Measurements from ENCODE around the gene NKAIN2.
"Not testable (repeated sequence)": the region's sequence is repeated elsewhere in the genome, so short reads cannot be mapped to it uniquely, and the experiment has no call there.

NKAIN2 gene

DNA sequence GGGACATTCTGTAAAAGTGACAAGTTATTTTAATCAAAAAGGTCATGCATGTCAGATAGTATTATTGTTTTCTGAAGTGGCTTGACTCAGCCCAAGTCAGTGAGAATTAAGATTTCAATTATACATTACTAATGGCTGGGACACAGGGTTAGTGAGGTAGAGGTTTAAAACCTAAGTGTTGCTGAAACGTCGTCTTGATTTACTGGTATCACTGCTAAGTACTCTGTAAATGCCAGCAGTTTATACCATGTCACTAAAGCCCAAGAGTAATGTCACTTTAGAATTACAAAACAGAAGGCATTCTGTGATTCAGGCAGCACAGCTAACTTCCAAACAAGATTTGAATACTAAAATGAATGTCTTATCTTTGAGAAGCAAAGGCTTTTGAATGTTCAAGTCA, 176.6 kb downstream of the NKAIN2 start:
- Histone ChIP-seq H3K9me3 (ENCODE audit: control insufficient read depth in 1 of 2, low read length in 2 of 2) (no peaks in the 10 kb centered on the region), H3K9ac (ENCODE audit: low read depth in 1 of 2, low read length in 2 of 2) (no peak overlapping the region), H3K36me3 (ENCODE audit: control insufficient read depth in 1 of 2, insufficient read depth in 2 of 2, low read length in 2 of 2) (no peaks in the 10 kb centered on the region), H3K27me3 (ENCODE audit: control insufficient read depth in 1 of 2, insufficient read depth in 2 of 2, low read length in 2 of 2) (no peaks in the 10 kb centered on the region), H3K27ac (ENCODE audit: low read depth, low read length) (no peak overlapping the region), H3K4me1 (ENCODE audit: control insufficient read depth in 1 of 2, insufficient read depth in 2 of 2, low read length in 2 of 2) (no peaks in the 10 kb centered on the region), H3K4me3 (ENCODE audit: low read depth in 1 of 2, low read length in 2 of 2) (no peak overlapping the region)

DNA sequence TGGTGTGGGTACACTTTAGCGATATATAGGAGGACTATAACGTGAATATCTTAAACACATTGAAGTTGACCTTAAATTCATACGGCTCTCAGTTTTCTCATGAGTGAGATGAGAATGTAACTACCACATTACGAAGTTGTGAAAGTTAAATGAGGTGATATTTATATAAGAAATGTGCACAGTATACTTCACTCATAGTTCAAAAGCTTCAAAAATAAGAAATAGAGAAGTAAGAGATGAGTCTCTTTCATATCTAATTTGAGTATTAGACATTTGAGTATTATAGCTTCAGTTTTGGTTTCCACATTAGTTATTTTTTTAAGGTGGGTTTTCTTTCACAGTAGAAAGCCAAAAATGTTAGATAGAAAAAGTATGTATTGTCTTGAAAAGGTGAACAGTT, 183.3 kb downstream of the NKAIN2 start:
- Histone ChIP-seq H3K9me3 (ENCODE audit: control insufficient read depth in 1 of 2, low read length in 2 of 2) (no peaks in the 10 kb centered on the region), H3K4me1 (ENCODE audit: control insufficient read depth in 1 of 2, insufficient read depth in 2 of 2, low read length in 2 of 2) (no peaks in the 10 kb centered on the region), H3K9ac (ENCODE audit: low read depth in 1 of 2, low read length in 2 of 2) (no peak overlapping the region), H3K27me3 (ENCODE audit: control insufficient read depth in 1 of 2, insufficient read depth in 2 of 2, low read length in 2 of 2) (no peaks in the 10 kb centered on the region), H3K36me3 (ENCODE audit: control insufficient read depth in 1 of 2, insufficient read depth in 2 of 2, low read length in 2 of 2) (no peaks in the 10 kb centered on the region), H3K4me3 (ENCODE audit: low read depth in 1 of 2, low read length in 2 of 2) (no peak overlapping the region), H3K27ac (ENCODE audit: low read depth, low read length) (no peak overlapping the region)

DNA sequence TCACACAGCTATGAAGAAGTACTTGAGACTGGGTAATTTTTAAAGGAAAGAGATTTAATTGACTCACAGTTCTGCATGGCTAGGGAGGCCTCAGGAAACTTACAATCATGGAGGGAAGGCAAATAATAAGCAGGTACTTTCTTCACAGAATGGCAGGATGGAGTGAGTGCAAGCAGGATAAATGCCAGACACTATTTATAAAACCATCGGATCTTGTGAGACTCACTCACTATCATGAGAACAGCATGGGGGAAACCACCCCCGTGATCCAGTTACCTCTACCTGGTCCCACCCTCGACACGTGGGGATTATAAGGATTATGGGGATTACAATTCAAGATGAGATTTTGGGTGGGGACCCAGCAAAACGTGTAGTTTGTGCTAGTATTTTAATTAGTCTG, 186.3 kb downstream of the NKAIN2 start:
- H3K4me3 ChIP-seq (ENCODE audit: low read depth in 1 of 2, low read length in 2 of 2); H3K27me3 ChIP-seq (ENCODE audit: control insufficient read depth in 1 of 2, insufficient read depth in 2 of 2, low read length in 2 of 2); H3K27ac ChIP-seq (ENCODE audit: low read depth, low read length); H3K9me3 ChIP-seq (ENCODE audit: control insufficient read depth in 1 of 2, low read length in 2 of 2); H3K4me1 ChIP-seq (ENCODE audit: control insufficient read depth in 1 of 2, insufficient read depth in 2 of 2, low read length in 2 of 2); H3K9ac ChIP-seq (ENCODE audit: low read depth in 1 of 2, low read length in 2 of 2); H3K36me3 ChIP-seq (ENCODE audit: control insufficient read depth in 1 of 2, insufficient read depth in 2 of 2, low read length in 2 of 2): not testable (repeated sequence)

DNA sequence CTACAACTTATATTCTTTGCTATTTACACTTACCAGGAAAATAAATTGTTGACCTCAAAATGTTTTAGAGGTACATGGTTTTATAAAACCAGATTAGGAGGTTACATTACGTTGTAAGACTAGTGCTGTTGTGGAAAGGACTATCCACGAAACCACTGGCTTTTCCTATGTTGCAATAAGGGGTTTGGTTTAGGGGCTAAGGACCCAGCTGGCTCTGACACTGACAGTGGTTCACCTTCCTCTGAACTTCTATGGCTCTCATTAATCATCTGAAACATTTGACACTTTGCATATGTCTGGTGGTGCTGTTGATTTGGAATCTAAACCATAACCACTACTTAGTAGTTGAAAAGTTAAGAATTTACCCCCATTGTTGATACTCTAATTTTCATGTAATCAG, 186.7 kb downstream of the NKAIN2 start:
- no peak overlapping the region for H3K4me3 ChIP-seq (ENCODE audit: low read depth in 1 of 2, low read length in 2 of 2)
- no peak overlapping the region for H3K27ac ChIP-seq (ENCODE audit: low read depth, low read length)
- no peaks in the 10 kb centered on the region for H3K27me3 ChIP-seq (ENCODE audit: control insufficient read depth in 1 of 2, insufficient read depth in 2 of 2, low read length in 2 of 2)

DNA sequence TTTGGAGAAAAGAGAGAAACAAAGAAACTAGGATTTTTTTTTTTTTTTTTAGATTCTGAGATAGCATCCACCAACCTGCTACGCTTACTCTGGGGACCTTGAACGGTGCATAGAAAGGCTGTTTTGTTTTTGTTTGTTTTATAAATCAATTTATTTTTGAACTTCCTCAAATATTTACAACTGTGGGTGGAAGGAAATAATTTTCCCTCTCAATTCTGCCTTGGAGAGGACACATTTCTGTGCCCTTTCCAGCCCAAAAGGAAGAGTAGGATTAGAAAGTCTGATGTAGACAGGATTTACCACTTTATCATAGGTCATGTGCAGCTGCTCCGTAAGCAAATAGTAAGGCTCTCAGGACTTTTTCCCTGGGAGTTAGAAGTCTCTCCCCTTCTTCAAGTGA, 190.5 kb downstream of the NKAIN2 start:
- H3K9ac ChIP-seq (ENCODE audit: low read depth in 1 of 2, low read length in 2 of 2), result no peak overlapping the region
- H3K36me3 ChIP-seq (ENCODE audit: control insufficient read depth in 1 of 2, insufficient read depth in 2 of 2, low read length in 2 of 2), result no peaks in the 10 kb centered on the region
- H3K4me1 ChIP-seq (ENCODE audit: control insufficient read depth in 1 of 2, insufficient read depth in 2 of 2, low read length in 2 of 2), result no peaks in the 10 kb centered on the region
- no peaks in the 10 kb centered on the region for H3K27me3 ChIP-seq (ENCODE audit: control insufficient read depth in 1 of 2, insufficient read depth in 2 of 2, low read length in 2 of 2)
- H3K9me3 ChIP-seq (ENCODE audit: control insufficient read depth in 1 of 2, low read length in 2 of 2), result no peaks in the 10 kb centered on the region
- H3K4me3 ChIP-seq (ENCODE audit: low read depth in 1 of 2, low read length in 2 of 2), result no peak overlapping the region
- H3K27ac ChIP-seq (ENCODE audit: low read depth, low read length), result no peak overlapping the region

More for the DNA sequence above, 186.7 kb downstream of the NKAIN2 start:
- Histone ChIP-seq H3K9me3 (ENCODE audit: control insufficient read depth in 1 of 2, low read length in 2 of 2) (no peaks in the 10 kb centered on the region), H3K9ac (ENCODE audit: low read depth in 1 of 2, low read length in 2 of 2) (no peak overlapping the region), H3K4me1 (ENCODE audit: control insufficient read depth in 1 of 2, insufficient read depth in 2 of 2, low read length in 2 of 2) (no peaks in the 10 kb centered on the region), H3K36me3 (ENCODE audit: control insufficient read depth in 1 of 2, insufficient read depth in 2 of 2, low read length in 2 of 2) (no peaks in the 10 kb centered on the region)

DNA sequence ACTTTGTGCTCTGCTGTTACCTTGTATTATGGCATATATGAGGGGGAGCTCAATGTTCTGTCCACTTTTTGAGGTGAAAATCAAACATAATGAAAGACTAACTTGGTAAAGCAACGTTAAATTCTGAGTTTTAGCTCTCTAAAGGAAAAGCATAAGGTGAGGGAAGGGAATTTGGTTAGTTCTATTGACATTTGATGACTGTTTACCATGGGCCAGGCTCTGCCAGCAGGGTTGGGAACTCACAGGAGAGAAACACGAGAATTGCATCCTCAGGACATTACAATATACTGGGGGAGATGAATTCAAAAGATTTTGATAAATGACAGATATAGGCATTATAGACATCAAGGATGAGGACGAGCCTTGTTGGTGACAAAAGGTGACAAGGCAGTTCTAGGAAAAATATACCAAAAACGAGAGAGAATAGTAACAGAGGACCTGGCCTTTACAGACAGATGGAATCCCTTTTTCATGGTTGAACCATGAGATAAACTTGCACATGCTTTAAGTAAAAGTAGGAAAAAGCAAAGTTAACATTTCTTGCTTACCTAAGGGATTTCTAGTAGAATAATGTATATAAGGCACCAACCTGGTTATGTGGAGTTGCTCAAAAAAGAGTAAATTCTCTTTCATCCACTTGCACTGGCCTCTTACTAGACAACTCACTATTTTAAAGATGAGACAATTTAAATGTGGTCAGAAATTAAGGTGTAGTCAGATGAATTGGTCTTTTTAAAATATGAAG, 191.4 kb downstream of the NKAIN2 start:
- no peak overlapping the region for H3K27ac ChIP-seq (ENCODE audit: low read depth, low read length)
- H3K4me3 ChIP-seq (ENCODE audit: low read depth in 1 of 2, low read length in 2 of 2), result no peak overlapping the region
- no peak overlapping the region for H3K9ac ChIP-seq (ENCODE audit: low read depth in 1 of 2, low read length in 2 of 2)
- no peaks in the 10 kb centered on the region for H3K4me1 ChIP-seq (ENCODE audit: control insufficient read depth in 1 of 2, insufficient read depth in 2 of 2, low read length in 2 of 2)
- no peaks in the 10 kb centered on the region for H3K9me3 ChIP-seq (ENCODE audit: control insufficient read depth in 1 of 2, low read length in 2 of 2)
- H3K36me3 ChIP-seq (ENCODE audit: control insufficient read depth in 1 of 2, insufficient read depth in 2 of 2, low read length in 2 of 2), result no peaks in the 10 kb centered on the region
- H3K27me3 ChIP-seq (ENCODE audit: control insufficient read depth in 1 of 2, insufficient read depth in 2 of 2, low read length in 2 of 2), result no peaks in the 10 kb centered on the region

DNA sequence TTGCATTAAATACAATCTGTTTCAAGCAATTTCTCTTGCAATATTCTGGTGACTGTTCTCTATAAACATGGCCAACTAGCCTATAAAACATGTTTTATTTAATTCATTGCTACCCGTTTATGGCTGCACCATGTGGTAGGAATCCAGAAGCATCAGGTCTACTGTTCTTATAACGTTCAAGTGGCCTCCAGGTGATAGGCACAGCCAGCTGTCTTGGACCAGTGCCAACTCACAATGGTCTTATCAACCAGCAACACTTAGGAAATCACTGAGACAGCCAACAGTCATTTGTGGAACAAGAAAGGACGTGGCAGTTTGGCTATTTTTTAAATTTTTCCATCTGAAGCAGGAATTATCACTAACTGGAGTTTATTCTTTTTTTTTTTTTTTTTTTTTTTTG, 193.6 kb downstream of the NKAIN2 start:
- Histone ChIP-seq H3K27me3 (ENCODE audit: control insufficient read depth in 1 of 2, insufficient read depth in 2 of 2, low read length in 2 of 2) (no peaks in the 10 kb centered on the region), H3K4me3 (ENCODE audit: low read depth in 1 of 2, low read length in 2 of 2) (no peak overlapping the region)

DNA sequence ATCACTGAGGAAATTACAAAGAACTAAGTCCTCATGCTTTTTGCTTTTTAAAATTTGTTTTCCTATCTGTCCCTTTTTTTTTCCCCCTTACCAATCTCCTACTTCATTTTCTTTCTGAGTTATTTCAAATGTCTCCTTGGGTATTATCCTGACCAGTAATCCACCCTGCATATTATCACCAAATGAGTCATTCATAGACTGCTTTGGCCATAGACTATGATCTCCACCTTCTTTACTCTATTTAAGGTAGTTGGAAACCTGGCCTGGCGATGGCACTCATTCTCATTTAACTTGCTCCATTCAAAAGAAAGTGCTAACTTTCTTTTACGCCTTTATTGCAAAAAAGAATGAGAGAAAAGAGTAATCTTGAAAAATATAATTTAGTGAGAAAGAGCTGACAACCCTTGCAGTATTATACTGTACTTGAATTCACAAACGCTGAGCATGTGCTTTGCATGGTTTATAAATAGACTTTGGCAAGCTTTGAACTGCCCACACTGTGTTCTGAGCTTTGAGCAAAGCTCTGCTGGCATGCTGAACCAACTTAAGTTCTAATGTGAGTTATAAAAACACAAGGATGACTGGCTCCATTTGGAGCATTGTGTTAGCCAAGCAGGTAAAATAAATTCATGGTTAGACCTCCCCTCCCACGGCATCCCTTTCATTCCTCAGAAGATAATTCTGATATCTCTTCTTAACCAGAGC, 198.9 kb downstream of the NKAIN2 start:
- Histone ChIP-seq H3K9ac (ENCODE audit: low read depth in 1 of 2, low read length in 2 of 2) (no peak overlapping the region), H3K9me3 (ENCODE audit: control insufficient read depth in 1 of 2, low read length in 2 of 2) (no peaks in the 10 kb centered on the region), H3K4me1 (ENCODE audit: control insufficient read depth in 1 of 2, insufficient read depth in 2 of 2, low read length in 2 of 2) (no peaks in the 10 kb centered on the region), H3K4me3 (ENCODE audit: low read depth in 1 of 2, low read length in 2 of 2) (no peak overlapping the region), H3K27me3 (ENCODE audit: control insufficient read depth in 1 of 2, insufficient read depth in 2 of 2, low read length in 2 of 2) (no peaks in the 10 kb centered on the region), H3K36me3 (ENCODE audit: control insufficient read depth in 1 of 2, insufficient read depth in 2 of 2, low read length in 2 of 2) (no peaks in the 10 kb centered on the region), H3K27ac (ENCODE audit: low read depth, low read length) (no peak overlapping the region)

More for the DNA sequence above, 193.6 kb downstream of the NKAIN2 start:
- Histone ChIP-seq H3K9ac (ENCODE audit: low read depth in 1 of 2, low read length in 2 of 2) (no peak overlapping the region), H3K4me1 (ENCODE audit: control insufficient read depth in 1 of 2, insufficient read depth in 2 of 2, low read length in 2 of 2) (no peaks in the 10 kb centered on the region), H3K27ac (ENCODE audit: low read depth, low read length) (no peak overlapping the region), H3K9me3 (ENCODE audit: control insufficient read depth in 1 of 2, low read length in 2 of 2) (no peaks in the 10 kb centered on the region), H3K36me3 (ENCODE audit: control insufficient read depth in 1 of 2, insufficient read depth in 2 of 2, low read length in 2 of 2) (no peaks in the 10 kb centered on the region)

DNA sequence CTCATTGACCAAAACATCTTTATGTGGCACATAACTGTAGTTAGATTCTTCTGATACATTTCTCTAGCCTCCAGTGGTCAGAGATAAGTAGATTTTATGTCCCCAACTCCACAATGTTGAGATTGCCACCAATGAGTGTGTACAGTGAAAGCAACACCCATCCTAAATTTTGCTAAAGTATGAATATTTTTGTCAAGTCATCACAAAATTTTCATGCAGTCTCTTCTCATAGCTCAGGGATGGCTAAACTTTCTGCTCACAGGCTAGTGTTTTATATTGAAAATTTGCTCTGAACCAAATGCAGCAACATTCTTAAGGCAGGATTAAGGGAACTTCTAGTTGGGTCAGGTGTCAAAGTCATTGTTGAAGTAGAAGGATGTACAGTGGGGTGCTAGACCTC, 203.6 kb downstream of the NKAIN2 start:
- Histone ChIP-seq H3K9me3 (ENCODE audit: control insufficient read depth in 1 of 2, low read length in 2 of 2) (no peaks in the 10 kb centered on the region), H3K36me3 (ENCODE audit: control insufficient read depth in 1 of 2, insufficient read depth in 2 of 2, low read length in 2 of 2) (no peaks in the 10 kb centered on the region), H3K4me3 (ENCODE audit: low read depth in 1 of 2, low read length in 2 of 2) (no peak overlapping the region)

DNA sequence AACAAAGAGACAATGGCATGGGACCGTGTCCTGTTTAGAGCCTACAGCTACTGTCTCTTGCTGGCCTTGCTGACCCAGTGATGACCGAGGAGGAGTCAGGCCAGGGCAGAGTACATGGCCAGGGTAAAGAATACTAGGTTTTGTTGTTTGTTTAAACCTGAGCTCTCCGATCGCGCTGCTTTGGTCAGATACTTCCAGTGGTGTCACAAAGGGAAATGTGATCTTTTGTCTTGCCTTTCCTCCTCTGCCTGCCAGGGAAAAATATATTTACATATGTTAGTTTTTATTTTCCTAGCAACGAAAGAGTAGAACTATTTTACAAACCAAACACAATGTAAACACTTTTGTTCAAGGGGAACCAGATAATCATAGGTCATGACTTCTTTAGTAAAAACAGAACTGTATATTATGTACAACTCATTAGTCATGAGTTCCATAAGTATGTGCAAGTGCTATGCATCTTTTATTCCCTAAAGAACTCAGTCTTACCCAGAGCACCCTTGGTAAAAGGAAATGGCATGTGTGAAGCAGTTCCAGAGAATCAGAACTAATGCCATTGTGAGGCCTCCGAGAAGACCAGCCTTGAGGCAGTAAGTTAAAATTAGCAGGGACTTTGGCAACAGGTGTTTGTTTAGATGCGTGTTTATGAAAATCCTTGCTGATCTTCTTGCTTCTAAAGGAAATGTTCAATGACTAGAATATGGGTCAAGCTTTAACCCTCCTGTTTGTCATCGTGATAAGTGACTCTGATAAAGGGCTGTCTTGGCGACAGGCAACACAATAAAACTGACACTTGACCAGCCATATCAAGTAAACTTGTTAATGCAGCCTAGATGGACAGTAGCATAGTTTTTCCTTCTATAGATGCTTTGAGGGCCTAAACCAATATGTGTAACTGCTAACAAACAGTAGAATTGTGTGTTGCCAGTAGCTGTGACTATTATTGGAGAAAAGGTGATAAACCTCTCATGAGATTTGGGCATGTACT, 204.6 kb downstream of the NKAIN2 start:
- Histone ChIP-seq H3K36me3 (ENCODE audit: control insufficient read depth in 1 of 2, insufficient read depth in 2 of 2, low read length in 2 of 2) (no peaks in the 10 kb centered on the region), H3K9ac (ENCODE audit: low read depth in 1 of 2, low read length in 2 of 2) (no peak overlapping the region), H3K4me3 (ENCODE audit: low read depth in 1 of 2, low read length in 2 of 2) (no peak overlapping the region), H3K27ac (ENCODE audit: low read depth, low read length) (no peak overlapping the region), H3K27me3 (ENCODE audit: control insufficient read depth in 1 of 2, insufficient read depth in 2 of 2, low read length in 2 of 2) (no peaks in the 10 kb centered on the region), H3K4me1 (ENCODE audit: control insufficient read depth in 1 of 2, insufficient read depth in 2 of 2, low read length in 2 of 2) (no peaks in the 10 kb centered on the region), H3K9me3 (ENCODE audit: control insufficient read depth in 1 of 2, low read length in 2 of 2) (no peaks in the 10 kb centered on the region)

More for the DNA sequence above, 203.6 kb downstream of the NKAIN2 start:
- H3K9ac ChIP-seq (ENCODE audit: low read depth in 1 of 2, low read length in 2 of 2), result no peak overlapping the region
- no peaks in the 10 kb centered on the region for H3K27me3 ChIP-seq (ENCODE audit: control insufficient read depth in 1 of 2, insufficient read depth in 2 of 2, low read length in 2 of 2)
- H3K4me1 ChIP-seq (ENCODE audit: control insufficient read depth in 1 of 2, insufficient read depth in 2 of 2, low read length in 2 of 2), result no peaks in the 10 kb centered on the region
- H3K27ac ChIP-seq (ENCODE audit: low read depth, low read length), result no peak overlapping the region
